Measurements from ENCODE around the gene RABEP2. TPM values are rescaled to one million over a fixed set of nuclear protein-coding genes. Genes with fewer than 3 reads are reported as not detected.

RABEP2 gene
- total and polyA plus RNA-seq, 10 donors, result 40.8 to 90.0 (median 53.1) TPM

GRCh38 chr16:28904828-28905227, 20.2 kb downstream of the RABEP2 start:
- Histone ChIP-seq H3K4me3 (no peak overlapping the region), H3K36me3 (peaks cover 2 to 64% (median 53%) of the 10 kb centered on the region in 6 donors), H3K4me1 (peaks cover 0 to 28% (median 3%) of the 10 kb centered on the region in 6 donors), H3K27me3 (replicated peaks in 1 of 7) (no peaks in the 10 kb centered on the region), H3K27ac (no peak overlapping the region), H3K9me3 (no peaks in the 10 kb centered on the region)
- WGBS, 5 donors, result 91 to 98% (median 94%) methylated on average over 15 to 16 of the region's 16 CpGs
- no peak for TF ChIP-seq POLR2AphosphoS5 (IDR thresholded peaks at IDR 0.05)
- no peak for TF ChIP-seq CTCF (IDR thresholded peaks at IDR 0.05 in 8 of 11, conservative IDR thresholded peaks at IDR 0.05 in 3 of 11)
- TF ChIP-seq POLR2A (IDR thresholded peaks at IDR 0.05), result no peak
- intact Hi-C loops (cut with DNase I; ENCODE audit: low total_unique reads), result no loop called here
- no peak for DNase-seq

GRCh38 chr16:28904363-28904762, 20.7 kb downstream of the RABEP2 start:
- Histone ChIP-seq H3K27me3 (replicated peaks in 1 of 7) (no peaks in the 10 kb centered on the region), H3K4me3 (no peak overlapping the region), H3K9me3 (no peaks in the 10 kb centered on the region), H3K4me1 (peaks cover 0 to 23% (median 3%) of the 10 kb centered on the region in 6 donors), H3K36me3 (peaks cover 2 to 59% (median 51%) of the 10 kb centered on the region in 6 donors), H3K27ac (no peak overlapping the region)
- no peak for TF ChIP-seq POLR2A (IDR thresholded peaks at IDR 0.05)
- TF ChIP-seq POLR2AphosphoS5 (IDR thresholded peaks at IDR 0.05), result no peak
- TF ChIP-seq CTCF (IDR thresholded peaks at IDR 0.05 in 8 of 11, conservative IDR thresholded peaks at IDR 0.05 in 3 of 11), result no peak
- no peak for DNase-seq
- WGBS, 5 donors, result 87 to 91% (median 90%) methylated on average over 8 to 14 of the region's 14 CpGs
- intact Hi-C loops (cut with DNase I; ENCODE audit: low total_unique reads), result no loop called here

- H3K27ac ChIP-seq, result no peak overlapping the region
- H3K27me3 ChIP-seq (replicated peaks in 1 of 7), result no peaks in the 10 kb centered on the region
- 85 to 89% (median 87%) methylated on average over 20 to 29 of the region's 29 CpGs for WGBS, 5 donors
- H3K4me3 ChIP-seq, result no peak overlapping the region
- peaks cover 2 to 50% (median 44%) of the 10 kb centered on the region in 6 donors for H3K36me3 ChIP-seq
- peaks cover 0 to 19% (median 3%) of the 10 kb centered on the region in 6 donors for H3K4me1 ChIP-seq
- no peaks in the 10 kb centered on the region for H3K9me3 ChIP-seq
- intact Hi-C loops (cut with DNase I; ENCODE audit: low total_unique reads), result no loop called here
- TF ChIP-seq POLR2A (IDR thresholded peaks at IDR 0.05), result no peak
- TF ChIP-seq POLR2AphosphoS5 (IDR thresholded peaks at IDR 0.05), result peak; percentile 4 to 41 (median 4)
- no peak for DNase-seq
Observed at GRCh38 chr16:28903344-28904042, 21.5 kb downstream of the RABEP2 start.

GRCh38 chr16:28902909-28903308, 22.1 kb downstream of the RABEP2 start:
- peaks cover 0 to 45% (median 39%) of the 10 kb centered on the region in 6 donors for H3K36me3 ChIP-seq
- no peaks in the 10 kb centered on the region for H3K9me3 ChIP-seq
- DNase-seq, result no peak
- WGBS, 5 donors, result 23 to 42% (median 29%) methylated on average over 10 to 11 of the region's 11 CpGs
- no peaks in the 10 kb centered on the region for H3K27me3 ChIP-seq (replicated peaks in 1 of 7)
- TF ChIP-seq POLR2AphosphoS5 (IDR thresholded peaks at IDR 0.05) (peak; percentile 43 to 69 (median 53)), CTCF (IDR thresholded peaks at IDR 0.05 in 8 of 11, conservative IDR thresholded peaks at IDR 0.05 in 3 of 11) (no peak), POLR2A (IDR thresholded peaks at IDR 0.05) (no peak)
- intact Hi-C loops (cut with DNase I; ENCODE audit: low total_unique reads), result no loop called here
- H3K4me3 ChIP-seq, result no peak overlapping the region
- peaks cover 0 to 19% (median 3%) of the 10 kb centered on the region in 6 donors for H3K4me1 ChIP-seq
- peak overlapping the region in 1 of 8 donors; percentile 38 for H3K27ac ChIP-seq
